ENCODE data around the gene FFAR4.

FFAR4 gene

DNA sequence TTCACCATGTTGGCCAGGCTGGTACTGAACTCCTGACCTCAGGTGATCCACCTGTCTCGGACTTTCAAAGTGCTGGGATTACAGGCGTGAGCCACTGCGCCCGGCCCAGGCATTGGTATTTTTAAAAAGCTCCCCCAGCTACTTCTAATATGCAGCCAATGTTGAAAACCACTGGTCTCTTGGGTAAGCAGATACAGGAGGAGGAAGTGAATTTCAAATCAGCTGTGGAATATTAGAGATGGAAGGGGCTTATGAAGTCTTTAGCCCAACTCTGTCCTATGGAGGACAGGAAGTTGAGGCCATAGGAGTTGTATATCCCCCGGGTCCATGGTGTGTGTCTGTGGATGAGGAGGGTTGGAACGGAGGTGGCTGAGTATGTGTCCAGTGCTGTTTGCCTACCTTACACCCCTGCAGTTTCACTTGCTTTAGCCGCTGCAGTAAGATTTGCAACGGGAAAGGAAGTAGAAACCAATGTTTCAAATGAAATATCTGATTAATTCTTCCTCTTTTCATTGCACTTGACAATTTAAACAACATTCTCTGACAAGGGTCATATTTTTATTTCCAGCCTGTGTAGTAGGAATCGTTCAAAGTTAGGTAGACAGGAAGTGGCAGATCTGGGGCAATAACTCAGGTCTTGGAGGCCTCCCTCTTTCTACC is 49.2 kb downstream of the FFAR4 start:
- H3K4me3 ChIP-seq (ENCODE audit: low read length), result no peak overlapping the region
- no peaks in the 10 kb centered on the region for H3K27me3 ChIP-seq (ENCODE audit: control insufficient read depth, insufficient read depth, low read length)
- no peak overlapping the region for H3K27ac ChIP-seq (ENCODE audit: low read length)
- no peak for DNase-seq (ENCODE audit: low read depth, low spot score)
- no peaks in the 10 kb centered on the region for H3K4me1 ChIP-seq (ENCODE audit: control insufficient read depth, insufficient read depth, low read length)
- no peaks in the 10 kb centered on the region; the same call in 1 of the 2 replicates for H3K9me3 ChIP-seq (ENCODE audit: control insufficient read depth, insufficient read depth, low read length)
- no CpG with 5 or more reads among the region's 9 CpGs for WGBS (ENCODE audit: insufficient coverage, insufficient read length)
- H3K36me3 ChIP-seq (ENCODE audit: control insufficient read depth, insufficient read depth, low read length), result no peaks in the 10 kb centered on the region

DNA sequence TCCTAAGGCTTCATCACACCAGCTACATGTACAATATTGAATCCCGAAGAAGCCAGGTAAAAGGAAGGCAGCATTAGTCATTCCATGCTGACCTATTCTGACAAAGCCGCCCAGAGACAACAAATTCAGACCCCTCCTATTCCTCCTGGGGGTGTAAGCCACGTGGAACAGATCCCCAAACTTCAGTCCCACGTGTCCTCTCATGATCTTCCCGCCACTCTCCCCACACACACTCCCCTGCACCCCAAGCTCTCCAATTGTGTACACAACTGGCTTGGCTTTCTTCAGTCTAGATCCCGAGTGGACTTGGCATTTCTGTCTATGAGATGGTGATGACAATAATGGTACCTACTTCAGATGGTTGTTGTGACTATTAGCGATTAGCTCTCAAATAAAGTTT is 54.5 kb downstream of the FFAR4 start:
- Histone ChIP-seq H3K36me3 (ENCODE audit: control insufficient read depth, insufficient read depth, low read length) (no peaks in the 10 kb centered on the region), H3K9me3 (ENCODE audit: control insufficient read depth, insufficient read depth, low read length) (no peaks in the 10 kb centered on the region), H3K4me1 (ENCODE audit: control insufficient read depth, insufficient read depth, low read length) (no peaks in the 10 kb centered on the region), H3K27ac (ENCODE audit: low read length) (no peak overlapping the region), H3K4me3 (ENCODE audit: low read length) (no peak overlapping the region), H3K27me3 (ENCODE audit: control insufficient read depth, insufficient read depth, low read length) (no peaks in the 10 kb centered on the region)
- DNase-seq (ENCODE audit: low read depth, low spot score), result no peak
- WGBS (ENCODE audit: insufficient coverage, insufficient read length), result no CpG with 5 or more reads among the region's 7 CpGs

- Histone ChIP-seq H3K4me1 (ENCODE audit: control insufficient read depth, insufficient read depth, low read length) (no peaks in the 10 kb centered on the region), H3K9me3 (ENCODE audit: control insufficient read depth, insufficient read depth, low read length) (no peaks in the 10 kb centered on the region), H3K27ac (ENCODE audit: low read length) (no peak overlapping the region), H3K27me3 (ENCODE audit: control insufficient read depth, insufficient read depth, low read length) (no peaks in the 10 kb centered on the region), H3K4me3 (ENCODE audit: low read length) (no peak overlapping the region), H3K36me3 (ENCODE audit: control insufficient read depth, insufficient read depth, low read length) (no peaks in the 10 kb centered on the region)
- DNase-seq (ENCODE audit: low read depth, low spot score), result no peak
- WGBS (ENCODE audit: insufficient coverage, insufficient read length), result no CpG with 5 or more reads among the region's 1 CpG
These were observed 56.5 kb downstream of the FFAR4 start for GRCh38 chr10:93622942-93623341.

GRCh38 chr10:93628858-93629257 is 62.4 kb downstream of the FFAR4 start:
- no peak overlapping the region for H3K27ac ChIP-seq (ENCODE audit: low read length)
- no peaks in the 10 kb centered on the region for H3K36me3 ChIP-seq (ENCODE audit: control insufficient read depth, insufficient read depth, low read length)
- H3K4me1 ChIP-seq (ENCODE audit: control insufficient read depth, insufficient read depth, low read length), result no peaks in the 10 kb centered on the region
- WGBS (ENCODE audit: insufficient coverage, insufficient read length), result no CpG with 5 or more reads among the region's 4 CpGs
- DNase-seq (ENCODE audit: low read depth, low spot score), result no peak
- no peaks in the 10 kb centered on the region for H3K9me3 ChIP-seq (ENCODE audit: control insufficient read depth, insufficient read depth, low read length)
- no peaks in the 10 kb centered on the region for H3K27me3 ChIP-seq (ENCODE audit: control insufficient read depth, insufficient read depth, low read length)
- H3K4me3 ChIP-seq (ENCODE audit: low read length), result no peak overlapping the region

DNA sequence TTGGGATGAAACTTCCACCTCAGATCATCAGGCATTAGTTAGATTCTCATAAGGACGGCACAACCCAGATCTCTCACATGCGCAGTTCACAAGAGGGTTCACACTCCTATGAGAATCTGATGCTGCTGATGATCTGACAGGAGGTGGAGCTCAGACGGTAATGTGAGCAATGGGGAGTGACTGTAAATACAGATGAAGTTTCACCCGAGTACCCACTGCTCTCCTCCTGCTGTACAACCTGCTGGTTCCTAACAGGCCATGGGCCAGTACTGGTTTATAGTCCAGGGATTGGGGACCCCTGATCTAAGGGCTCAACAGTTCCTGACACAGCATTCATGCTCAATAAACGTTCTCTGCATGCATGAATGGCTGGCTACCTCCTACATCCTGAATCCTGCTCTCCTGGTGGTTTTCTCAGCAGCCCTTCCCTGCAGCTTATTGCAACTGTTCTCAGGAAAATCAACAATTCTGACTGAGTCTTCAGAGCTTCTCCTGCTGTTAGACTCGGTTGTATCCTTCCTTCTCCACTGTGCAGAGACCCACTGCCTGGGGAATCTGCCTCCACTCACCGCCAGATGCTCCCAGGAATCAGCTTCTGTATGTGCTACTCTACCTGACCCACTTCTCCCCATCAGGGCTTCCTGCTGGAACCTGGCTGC is 63.3 kb downstream of the FFAR4 start:
- H3K4me3 ChIP-seq (ENCODE audit: low read length), result no peak overlapping the region
- no peaks in the 10 kb centered on the region for H3K9me3 ChIP-seq (ENCODE audit: control insufficient read depth, insufficient read depth, low read length)
- no CpG with 5 or more reads among the region's 7 CpGs for WGBS (ENCODE audit: insufficient coverage, insufficient read length)
- no peaks in the 10 kb centered on the region for H3K4me1 ChIP-seq (ENCODE audit: control insufficient read depth, insufficient read depth, low read length)
- no peaks in the 10 kb centered on the region for H3K27me3 ChIP-seq (ENCODE audit: control insufficient read depth, insufficient read depth, low read length)
- H3K36me3 ChIP-seq (ENCODE audit: control insufficient read depth, insufficient read depth, low read length), result no peaks in the 10 kb centered on the region
- no peak overlapping the region for H3K27ac ChIP-seq (ENCODE audit: low read length)
- DNase-seq (ENCODE audit: low read depth, low spot score), result no peak

- Histone ChIP-seq H3K27ac (ENCODE audit: low read length) (no peak overlapping the region), H3K4me3 (ENCODE audit: low read length) (no peak overlapping the region), H3K36me3 (ENCODE audit: control insufficient read depth, insufficient read depth, low read length) (no peaks in the 10 kb centered on the region), H3K4me1 (ENCODE audit: control insufficient read depth, insufficient read depth, low read length) (no peaks in the 10 kb centered on the region), H3K9me3 (ENCODE audit: control insufficient read depth, insufficient read depth, low read length) (no peaks in the 10 kb centered on the region), H3K27me3 (ENCODE audit: control insufficient read depth, insufficient read depth, low read length) (no peaks in the 10 kb centered on the region)
- DNase-seq (ENCODE audit: low read depth, low spot score), result no peak
- WGBS (ENCODE audit: insufficient coverage, insufficient read length), result no CpG with 5 or more reads among the region's 15 CpGs
These were observed 64.4 kb downstream of the FFAR4 start for GRCh38 chr10:93630625-93631557.
